Endothelial cell (in vitro differentiated cells): Measurements from ENCODE around the gene PSMC6. TPM values are rescaled to one million over a fixed set of nuclear protein-coding genes. Genes with fewer than 3 reads are reported as not detected.
A peak's percentile ranks its signal among the peaks of the same experiment; 100 is the strongest.

Experiments
- DNase-seq: peaks from one replicate; pipeline ENCODE4 v3.0.0; 2021; ENCODE audit warnings: low spot score
- H3K27ac Mint-ChIP-seq: one replicate; pipeline ENCODE4 v1.8.0; 2021; ENCODE audit warnings: mixed read lengths, inconsistent platforms; ENCODE audit not compliant: unreplicated experiment
- H3K27me3 Mint-ChIP-seq: one replicate; pipeline ENCODE4 v1.8.0; 2021; ENCODE audit warnings: mild to moderate bottlenecking, moderate library complexity, mixed read lengths, inconsistent platforms; ENCODE audit not compliant: unreplicated experiment
- H3K36me3 Mint-ChIP-seq: one replicate; pipeline ENCODE4 v1.8.0; 2021; ENCODE audit warnings: mild to moderate bottlenecking, low read depth, mixed read lengths, inconsistent platforms; ENCODE audit not compliant: unreplicated experiment
- H3K4me1 Mint-ChIP-seq: one replicate; pipeline ENCODE4 v1.8.0; 2021; ENCODE audit warnings: mild to moderate bottlenecking, mixed read lengths, inconsistent platforms; ENCODE audit not compliant: unreplicated experiment
- H3K4me3 Mint-ChIP-seq: one replicate; pipeline ENCODE4 v1.8.0; 2021; ENCODE audit warnings: mild to moderate bottlenecking, mixed read lengths, inconsistent platforms; ENCODE audit not compliant: unreplicated experiment
- H3K9me3 Mint-ChIP-seq: one replicate; pipeline ENCODE4 v1.8.0; 2021; ENCODE audit warnings: mixed read lengths, inconsistent platforms; ENCODE audit not compliant: unreplicated experiment
- CTCF ChIP-seq: fragments of 200-600 bp; sonication (generic); IDR thresholded peaks from one replicate; pipeline ENCODE4 v1.5.0; 2021; ENCODE audit warnings: antibody characterized with exemption; ENCODE audit not compliant: unreplicated experiment
- long read RNA-seq: library from polyadenylated mRNA; unstranded; transcript quantifications from one replicate; pipeline ENCODE4 v2.0.0, GENCODE V29; 2020; ENCODE audit not compliant: unreplicated experiment
- total RNA-seq: library from RNA; stranded (reverse); fragmentation: NEBNext Ultra II Directional; extraction: Animal tissue kit (Norgen Biotek cat#: 25700); gene quantifications from one replicate; pipeline ENCODE4 v1.2.1, GENCODE V29; 2021; ENCODE audit not compliant: unreplicated experiment

The PSMC6 gene
- total RNA-seq, result 75.7 TPM
- long read RNA-seq, transcript PSMC6-201 (14 exons, 2,188 nt), result major isoform, 88 of 103 reads
- long read RNA-seq, partial matches to known transcripts, result 1 of 103 reads
- long read RNA-seq, other reads (novel, unspliced or antisense), result 10 of 103 reads

GRCh38 chr14:52706724-52707706 is at the start of gene PSMC6:
TSS of gene PSMC6 (plus strand) at chr14:52707200. CDS start at chr14:52707220, 20 bp downstream.
- DNase-seq, result peak; percentile 95
- no peak for TF ChIP-seq CTCF
- Mint-ChIP-seq H3K9me3 (no peaks in the 10 kb centered on the region), H3K27ac (peak within 1 kb of the TSS; percentile 98), H3K4me1 (peaks cover 21% of the 10 kb centered on the region), H3K4me3 (peak within 1 kb of the TSS; percentile 100), H3K36me3 (peaks cover 5% of the 10 kb centered on the region), H3K27me3 (peaks cover 2% of the 10 kb centered on the region)

- no peak for TF ChIP-seq CTCF
- no peaks in the 10 kb centered on the region for H3K36me3 Mint-ChIP-seq
- no peaks in the 10 kb centered on the region for H3K4me1 Mint-ChIP-seq
- no peak for DNase-seq
- H3K9me3 Mint-ChIP-seq, result no peaks in the 10 kb centered on the region
- no peaks in the 10 kb centered on the region for H3K27me3 Mint-ChIP-seq
- no peak overlapping the region for H3K4me3 Mint-ChIP-seq
- no peak overlapping the region for H3K27ac Mint-ChIP-seq
These were observed 46.7 kb upstream of the PSMC6 start for GRCh38 chr14:52660325-52660724.

GRCh38 chr14:52660832-52661231 is 46.2 kb upstream of the PSMC6 start:
- TF ChIP-seq CTCF, result no peak
- Mint-ChIP-seq H3K4me1 (no peaks in the 10 kb centered on the region), H3K4me3 (no peak overlapping the region), H3K27ac (no peak overlapping the region), H3K9me3 (no peaks in the 10 kb centered on the region), H3K36me3 (no peaks in the 10 kb centered on the region), H3K27me3 (no peaks in the 10 kb centered on the region)
- DNase-seq, result no peak

- Mint-ChIP-seq H3K36me3 (no peaks in the 10 kb centered on the region), H3K4me3 (no peak overlapping the region), H3K4me1 (no peaks in the 10 kb centered on the region), H3K9me3 (no peaks in the 10 kb centered on the region), H3K27ac (no peak overlapping the region), H3K27me3 (no peaks in the 10 kb centered on the region)
- no peak for DNase-seq
- TF ChIP-seq CTCF, result no peak
These were observed 45.7 kb upstream of the PSMC6 start for GRCh38 chr14:52661314-52661713.

GRCh38 chr14:52663850-52664249 is 43.1 kb upstream of the PSMC6 start:
- TF ChIP-seq CTCF, result no peak
- Mint-ChIP-seq H3K36me3 (no peaks in the 10 kb centered on the region), H3K27me3 (no peaks in the 10 kb centered on the region), H3K27ac (no peak overlapping the region), H3K9me3 (no peaks in the 10 kb centered on the region), H3K4me3 (no peak overlapping the region), H3K4me1 (no peaks in the 10 kb centered on the region)
- no peak for DNase-seq
